HG02970 (cell line): ENCODE measurements around the gene CCS.
"Not testable (repeated sequence)": the region's sequence is repeated elsewhere in the genome, so short reads cannot be mapped to it uniquely, and the experiment has no call there.

Experiments used
- ATAC-seq: cut with Tn5 transposase; IDR thresholded peaks from one replicate; pipeline ENCODE4 v1.9.1; 2021; ENCODE audit warnings: mild to moderate bottlenecking, moderate library complexity, moderate number of reproducible peaks; ENCODE audit not compliant: unreplicated experiment, low FRiP score

The CCS gene

DNA sequence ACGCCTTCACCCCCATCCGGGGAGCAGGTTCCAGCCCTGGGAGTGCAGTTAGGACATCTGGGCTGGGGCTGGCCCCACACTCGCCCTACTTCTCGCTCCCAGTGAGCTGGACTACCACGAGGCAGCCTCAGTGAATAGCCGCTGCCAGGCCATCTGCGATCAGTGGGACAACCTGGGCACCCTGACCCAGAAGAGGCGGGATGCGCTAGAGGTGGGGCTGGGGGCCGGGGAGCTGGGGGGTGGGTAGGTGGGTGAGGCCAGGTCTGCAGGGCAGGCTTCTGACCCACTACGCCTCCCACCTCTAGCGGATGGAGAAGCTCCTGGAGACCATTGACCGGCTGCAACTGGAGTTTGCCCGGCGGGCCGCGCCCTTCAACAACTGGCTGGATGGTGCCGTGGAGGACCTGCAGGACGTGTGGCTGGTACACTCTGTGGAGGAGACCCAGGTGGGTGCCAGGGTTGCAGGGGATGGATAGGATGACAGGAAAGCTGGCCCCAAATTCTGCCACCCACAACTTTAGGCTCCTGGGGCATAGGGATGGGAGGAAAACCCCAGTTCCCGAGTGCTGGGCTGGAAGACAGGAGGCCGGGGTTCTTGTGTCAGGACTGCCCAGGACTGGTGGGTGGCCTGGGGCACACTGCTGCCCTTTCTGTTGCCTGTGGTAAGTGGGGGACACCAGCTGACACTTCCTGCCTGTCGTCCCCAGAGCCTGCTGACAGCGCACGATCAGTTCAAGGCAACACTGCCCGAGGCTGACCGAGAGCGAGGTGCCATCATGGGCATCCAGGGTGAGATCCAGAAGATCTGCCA is 32.9 kb upstream of the CCS start:
- no peak for ATAC-seq

DNA sequence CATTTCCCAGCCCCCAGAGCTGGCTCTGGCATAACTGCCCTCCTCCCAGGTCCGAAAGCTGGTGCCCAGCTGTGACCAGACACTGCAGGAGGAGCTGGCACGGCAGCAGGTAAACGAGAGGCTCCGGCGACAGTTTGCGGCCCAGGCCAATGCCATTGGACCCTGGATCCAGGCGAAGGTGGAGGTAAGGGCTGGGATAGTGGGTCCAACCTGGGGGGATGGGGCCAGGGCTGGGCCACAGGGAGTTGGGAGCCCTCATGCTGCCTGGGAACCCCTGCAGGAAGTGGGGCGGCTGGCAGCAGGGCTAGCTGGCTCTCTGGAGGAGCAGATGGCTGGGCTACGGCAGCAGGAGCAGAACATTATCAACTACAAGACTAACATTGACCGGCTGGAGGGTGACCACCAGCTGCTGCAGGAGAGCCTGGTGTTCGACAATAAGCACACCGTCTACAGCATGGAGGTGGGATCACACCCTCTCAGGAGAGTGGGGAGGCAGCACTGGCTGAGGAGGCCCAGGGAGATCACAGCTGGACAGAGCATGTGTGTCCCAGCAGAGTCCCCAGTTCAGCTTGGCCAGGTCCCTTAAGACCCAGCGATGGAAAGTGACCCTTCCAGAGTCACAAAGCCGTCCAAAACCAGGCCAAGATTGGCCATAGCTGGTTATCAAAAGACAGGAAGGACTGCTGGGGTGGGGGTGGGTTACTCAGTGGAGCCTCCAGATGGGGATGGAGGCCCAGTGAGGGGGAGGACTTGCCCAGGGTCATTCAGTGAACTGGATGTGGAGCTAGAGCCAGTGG is 31.6 kb upstream of the CCS start:
- ATAC-seq = no peak

DNA sequence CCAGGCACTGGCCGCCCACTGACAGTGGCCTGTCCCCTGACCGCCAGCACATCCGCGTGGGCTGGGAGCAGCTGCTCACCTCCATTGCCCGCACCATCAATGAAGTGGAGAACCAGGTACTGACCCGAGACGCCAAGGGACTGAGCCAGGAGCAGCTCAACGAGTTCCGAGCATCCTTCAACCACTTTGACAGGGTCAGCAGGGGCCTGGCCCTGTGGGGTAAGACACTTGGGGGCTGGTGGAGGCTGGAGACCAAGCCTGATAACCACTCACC is 31.1 kb upstream of the CCS start:
- no peak for ATAC-seq

DNA sequence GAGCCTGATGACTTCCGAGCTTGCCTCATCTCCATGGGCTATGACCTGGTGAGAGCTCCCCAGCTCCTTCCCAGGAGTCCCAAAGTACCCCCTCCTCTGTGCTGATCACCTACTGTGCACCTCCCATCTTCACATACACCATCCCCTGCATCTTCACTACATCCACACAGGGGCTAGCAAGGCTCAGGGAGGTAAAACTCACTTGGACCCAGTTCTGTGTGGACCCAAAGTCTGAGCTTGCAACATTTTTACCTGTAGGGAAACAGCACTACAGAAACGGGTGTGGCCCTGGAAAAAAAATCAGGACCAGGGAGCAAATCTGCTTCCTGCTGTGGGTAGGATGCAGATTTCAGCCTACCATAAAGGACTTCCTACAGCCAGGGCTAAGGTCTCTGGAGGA is 30.7 kb upstream of the CCS start:
- ATAC-seq = no peak

DNA sequence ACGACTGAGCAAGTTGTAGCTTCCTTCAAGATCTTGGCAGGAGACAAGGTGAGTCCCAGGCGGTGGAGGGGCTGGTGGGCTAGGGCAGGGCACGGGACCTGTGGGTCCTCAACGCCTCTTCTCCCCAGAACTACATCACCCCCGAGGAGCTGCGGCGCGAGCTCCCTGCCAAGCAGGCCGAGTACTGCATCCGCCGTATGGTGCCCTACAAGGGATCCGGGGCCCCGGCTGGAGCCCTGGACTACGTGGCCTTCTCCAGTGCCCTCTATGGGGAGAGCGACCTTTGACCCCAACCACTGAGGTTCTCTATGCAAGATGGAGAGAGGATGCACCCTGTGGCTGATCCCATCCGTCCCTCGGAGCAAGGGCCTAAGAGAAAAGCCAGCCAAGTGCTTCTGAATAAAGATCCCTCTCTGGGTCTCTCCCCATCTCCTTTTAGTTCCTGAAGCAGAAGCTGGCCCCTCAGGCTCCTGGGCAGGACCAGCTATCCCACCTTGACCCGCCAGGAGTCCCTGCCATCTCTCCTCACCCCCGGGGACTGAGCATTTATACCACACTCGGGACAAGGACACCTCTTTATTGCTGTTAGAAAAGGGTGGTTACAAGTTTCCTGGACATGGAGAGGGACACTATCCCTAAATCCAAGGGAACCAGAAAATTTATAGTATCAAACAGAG is 29.9 kb upstream of the CCS start:
- no peak for ATAC-seq

DNA sequence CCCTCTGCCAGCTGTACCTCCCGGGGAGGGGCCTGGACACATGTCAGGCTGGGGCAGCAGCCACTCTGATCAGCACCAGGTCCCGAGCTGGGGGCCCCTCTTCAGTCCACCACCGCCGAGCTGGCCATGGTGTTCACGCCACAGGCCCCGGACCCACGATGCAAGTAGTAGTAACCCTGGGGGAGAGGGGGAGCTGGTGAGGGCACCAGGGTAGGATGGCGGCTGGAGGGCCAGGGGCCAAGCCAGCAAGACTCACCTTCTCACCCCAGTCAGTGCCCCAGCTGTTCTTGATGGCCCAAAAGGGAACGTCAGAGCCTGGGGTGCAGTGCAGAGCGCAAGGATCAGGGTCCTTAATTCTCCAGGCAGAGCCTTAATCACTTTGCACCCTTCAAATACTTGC is 29.2 kb upstream of the CCS start:
- no peak for ATAC-seq

DNA sequence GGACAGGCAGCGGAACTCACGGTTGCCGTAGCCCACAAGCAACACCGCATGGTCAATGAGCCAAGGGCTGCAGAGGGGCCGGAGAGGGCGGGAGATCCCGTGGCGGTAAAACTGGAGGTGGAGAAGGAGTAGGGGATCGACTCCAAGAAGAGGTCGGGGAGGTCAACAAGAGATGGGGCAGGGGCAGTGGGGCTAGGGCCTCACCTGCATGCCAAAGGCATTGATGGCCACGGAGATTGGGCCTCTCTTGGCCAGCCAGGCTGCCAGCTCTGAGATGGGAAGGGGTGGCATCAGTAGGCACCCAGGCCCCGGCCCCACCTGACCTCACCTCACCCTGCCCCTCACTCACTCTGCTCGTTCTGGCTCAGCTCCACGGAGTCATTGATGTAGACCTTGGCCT is 28.4 kb upstream of the CCS start:
- ATAC-seq = no peak

DNA sequence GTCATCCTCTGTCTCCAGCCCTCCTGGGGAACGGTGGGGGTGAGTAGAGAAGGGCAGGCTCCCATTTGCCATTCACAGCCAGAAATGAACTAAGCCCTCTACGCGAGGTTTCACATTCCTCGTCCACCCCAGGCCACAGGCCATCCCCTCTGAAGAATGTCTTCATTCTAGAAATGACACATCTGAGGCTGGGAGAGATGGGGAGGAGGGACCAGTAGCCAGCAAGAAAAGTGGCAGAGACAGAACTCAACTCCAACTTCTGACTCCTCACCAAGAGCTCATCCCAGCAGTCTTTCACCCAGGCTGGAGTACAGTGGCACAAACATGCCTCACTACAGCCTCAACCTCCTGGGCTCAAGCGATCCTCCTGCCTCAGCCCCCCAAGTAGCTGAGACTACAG is 28.0 kb upstream of the CCS start:
- no peak for ATAC-seq

DNA sequence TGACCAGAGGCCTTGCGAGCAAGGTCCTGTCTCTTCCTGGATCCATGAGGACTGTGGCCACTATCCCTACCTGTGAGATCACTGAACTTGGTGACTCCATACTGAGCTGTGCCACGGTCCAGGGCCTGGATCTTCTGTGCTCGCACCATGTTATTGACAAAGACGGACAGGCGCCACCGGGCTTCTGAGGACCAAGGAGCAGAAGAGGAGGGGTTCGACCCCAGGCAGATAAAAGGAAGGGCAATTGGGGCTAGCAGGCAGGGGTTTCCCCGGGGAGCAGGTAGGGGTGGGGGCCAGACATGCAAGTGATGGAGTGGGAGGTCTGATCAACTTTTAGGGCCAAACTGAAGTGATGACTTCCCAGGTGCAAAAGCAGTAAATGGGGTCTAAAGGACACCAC is 26.8 kb upstream of the CCS start:
- no peak for ATAC-seq

DNA sequence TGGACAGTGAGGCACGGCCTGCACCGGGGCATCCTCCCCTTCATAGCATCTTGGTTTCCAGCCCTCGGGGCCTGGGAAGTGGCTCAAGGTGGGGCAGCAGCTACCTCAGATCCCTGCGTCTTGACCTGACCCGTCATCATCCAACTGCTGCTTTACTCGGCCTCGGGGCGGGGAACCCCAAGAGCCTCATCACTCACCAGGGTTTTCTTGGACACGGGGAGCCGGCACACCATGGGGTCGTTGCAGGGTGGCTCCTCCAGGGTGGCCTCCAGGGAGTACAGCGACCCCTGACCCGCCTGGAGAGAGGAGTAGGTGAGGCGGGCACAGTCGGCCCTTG is 25.2 kb upstream of the CCS start:
- ATAC-seq = no peak

DNA sequence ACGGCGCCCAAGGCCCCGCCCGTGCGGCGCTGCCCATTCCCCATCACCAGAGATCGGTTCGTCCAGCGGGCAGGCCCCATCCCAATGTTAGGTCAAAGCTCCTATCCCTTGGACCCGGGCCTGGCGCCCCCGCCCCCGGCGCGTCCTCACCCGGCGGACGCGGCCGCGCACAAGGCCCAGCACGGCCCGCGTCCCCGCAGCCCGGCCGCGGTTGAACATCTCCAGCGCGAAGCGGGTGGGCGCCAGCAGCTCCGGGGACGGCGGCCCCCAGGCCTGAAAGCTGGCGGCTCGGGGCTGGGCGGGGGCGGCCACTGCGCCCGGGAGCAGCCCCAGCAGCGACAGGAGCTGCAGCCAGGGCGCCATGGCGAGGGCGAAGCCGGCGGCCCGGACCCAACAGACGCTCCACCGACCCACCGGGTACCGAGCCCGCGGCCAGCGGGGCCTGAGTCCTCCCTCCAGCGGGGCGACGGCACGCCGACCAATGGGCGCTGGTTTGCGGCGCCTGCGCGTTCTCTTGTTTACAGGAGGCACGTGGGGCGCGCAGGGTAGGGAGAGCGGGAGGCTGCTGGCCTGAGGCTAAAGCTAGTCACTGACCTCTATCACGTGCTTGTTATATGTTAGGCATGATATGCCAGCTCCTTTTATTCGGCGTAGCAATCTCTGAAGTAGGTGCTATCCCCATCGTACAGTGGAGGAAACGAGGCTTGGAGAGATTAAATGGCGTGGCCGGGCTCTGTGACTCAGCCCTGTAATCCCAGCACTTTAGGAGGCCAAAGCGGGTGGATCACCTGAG is 24.7 kb upstream of the CCS start, which contains the start of gene CTSF:
Gene CTSF (minus strand): TSS at position 483 of the 793 bp plus-strand sequence. CDS start 120 bp downstream, at position 363.
- no peak for ATAC-seq

DNA sequence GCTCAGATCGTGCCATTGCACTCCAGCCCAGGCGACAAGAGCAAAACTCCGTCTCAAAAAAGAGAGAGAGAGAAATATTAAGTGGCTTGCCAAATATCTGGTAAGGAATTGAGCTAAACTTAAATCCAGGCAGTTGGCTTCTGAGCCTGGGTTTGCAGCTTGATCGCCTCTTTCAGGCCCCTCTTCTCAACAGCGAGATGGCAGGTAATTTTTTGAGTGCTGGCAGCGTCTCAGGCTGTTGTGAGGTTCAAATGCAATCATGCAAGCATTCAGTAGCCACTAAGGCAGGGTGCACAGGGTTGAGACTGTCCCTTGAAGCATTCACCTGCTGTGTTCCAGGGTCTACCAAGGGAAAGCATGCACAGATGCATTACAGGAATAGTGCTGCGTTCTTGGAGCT is 23.9 kb upstream of the CCS start:
- ATAC-seq = no peak

DNA sequence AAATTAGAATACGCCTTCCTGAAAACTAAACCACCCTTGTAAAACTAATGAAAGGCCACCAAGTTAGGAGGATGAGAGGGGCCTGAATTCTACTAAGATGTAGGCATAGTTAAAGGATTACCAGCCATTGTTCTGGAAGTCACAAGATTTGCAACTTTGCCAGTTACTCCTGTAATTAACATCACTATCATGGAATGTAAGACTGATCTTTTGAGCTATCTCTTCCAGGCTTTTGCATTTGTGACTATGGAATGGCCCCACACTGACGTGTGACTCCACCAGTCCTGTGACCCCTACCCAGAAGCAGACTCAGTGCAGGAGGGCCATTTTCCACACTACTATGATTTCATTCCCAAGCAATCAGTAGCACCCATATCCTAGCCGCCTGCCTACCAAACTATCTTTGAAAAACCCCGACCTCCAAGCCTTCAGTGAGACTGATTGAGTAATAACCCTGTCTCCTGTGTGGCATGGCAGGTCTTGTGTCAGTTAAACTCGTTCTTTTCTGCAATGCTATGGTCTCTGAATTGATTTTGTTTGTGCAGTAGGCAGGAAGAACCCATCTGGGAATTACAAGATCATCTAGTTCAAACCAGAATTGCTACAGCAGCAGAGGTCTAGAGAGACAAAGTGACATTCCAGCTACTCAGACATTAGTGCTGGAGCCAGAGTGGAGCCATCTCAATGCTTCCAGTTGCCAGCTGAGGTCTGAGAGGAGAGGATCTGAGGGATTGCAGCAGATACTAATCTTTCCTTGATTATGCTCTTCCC is 22.7 kb upstream of the CCS start:
- no peak for ATAC-seq

DNA sequence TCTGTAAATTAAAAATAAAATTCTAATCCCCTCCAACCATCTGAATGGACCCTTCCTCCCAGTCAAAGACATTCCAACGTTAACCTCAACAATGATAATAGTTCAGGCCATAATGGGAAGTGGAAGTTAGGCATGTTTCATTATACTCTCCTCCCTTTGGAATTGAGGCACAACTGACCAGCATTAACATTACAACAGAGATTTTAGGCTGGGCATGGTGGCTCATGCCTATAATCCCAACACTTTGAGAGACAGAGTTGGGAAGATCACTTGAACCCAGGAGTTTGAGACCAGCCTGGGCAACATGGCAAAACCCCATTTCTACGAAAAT is 22.2 kb upstream of the CCS start:
- ATAC-seq = no peak

DNA sequence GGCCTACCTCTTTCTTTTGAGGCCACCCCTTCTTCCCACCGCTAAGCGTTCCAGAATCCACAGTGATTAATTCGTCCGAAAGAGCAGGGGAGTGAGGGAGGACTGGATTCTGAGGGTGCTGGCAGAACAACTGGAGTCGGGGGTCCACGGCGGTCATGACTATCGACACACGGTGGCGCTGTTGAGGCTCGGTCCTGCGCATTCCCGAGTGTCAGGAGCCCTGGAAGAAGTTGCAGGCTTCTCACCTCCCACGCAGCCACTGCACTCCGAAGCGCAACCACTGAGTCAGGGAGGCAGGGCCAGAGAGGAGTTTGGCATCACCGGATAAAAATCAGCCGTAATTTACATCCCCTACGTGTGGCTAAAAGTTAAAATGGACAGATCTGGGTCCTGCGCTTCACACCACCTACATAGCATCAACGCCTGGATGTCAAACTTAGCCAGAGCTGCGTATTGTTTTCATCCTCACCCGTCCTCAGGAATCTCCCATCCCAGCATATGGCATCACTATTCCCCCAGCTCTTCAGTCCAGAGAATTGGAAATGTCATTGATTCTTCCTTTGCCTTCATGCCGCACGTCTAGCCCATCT is 13.9 kb upstream of the CCS start:
- ATAC-seq = no peak

DNA sequence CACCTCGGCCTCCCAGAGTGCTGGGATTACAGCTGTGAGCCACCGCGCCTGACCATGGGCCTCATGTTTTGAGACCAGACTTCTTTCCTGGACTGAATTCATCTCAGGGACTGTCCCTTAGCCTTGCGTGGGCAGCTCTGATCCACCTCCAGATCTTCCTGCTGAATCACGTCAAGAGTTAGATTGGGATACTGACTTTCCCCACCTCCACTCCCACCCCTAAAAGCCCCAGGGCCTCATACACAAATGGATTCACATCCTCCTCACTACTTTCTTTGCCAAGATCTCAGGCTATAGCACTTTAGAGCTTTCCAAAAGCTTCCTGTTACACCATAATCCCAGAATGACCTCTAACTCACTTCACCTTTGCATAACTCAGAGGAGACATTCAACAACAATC is 12.2 kb upstream of the CCS start:
- ATAC-seq = no peak

DNA sequence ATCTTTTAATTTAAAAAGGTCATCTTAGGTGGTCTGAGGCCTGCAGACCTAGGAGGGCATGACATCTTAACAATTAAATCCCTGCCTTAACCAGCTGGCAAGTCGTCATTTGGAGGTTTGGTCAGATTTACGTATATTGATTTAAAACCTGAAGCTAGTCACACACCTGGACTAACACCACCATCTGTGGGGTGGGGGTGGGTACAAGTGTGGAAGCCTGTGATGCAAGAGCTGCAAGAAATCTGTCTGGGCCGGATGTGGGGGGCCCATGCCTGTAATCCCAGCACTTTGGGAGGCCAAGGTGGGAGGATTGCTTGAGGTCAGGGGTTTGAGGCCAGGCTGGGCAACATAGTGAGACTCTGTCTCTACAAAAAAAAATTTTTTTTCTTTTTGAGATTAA is 11.7 kb upstream of the CCS start:
- no peak for ATAC-seq

DNA sequence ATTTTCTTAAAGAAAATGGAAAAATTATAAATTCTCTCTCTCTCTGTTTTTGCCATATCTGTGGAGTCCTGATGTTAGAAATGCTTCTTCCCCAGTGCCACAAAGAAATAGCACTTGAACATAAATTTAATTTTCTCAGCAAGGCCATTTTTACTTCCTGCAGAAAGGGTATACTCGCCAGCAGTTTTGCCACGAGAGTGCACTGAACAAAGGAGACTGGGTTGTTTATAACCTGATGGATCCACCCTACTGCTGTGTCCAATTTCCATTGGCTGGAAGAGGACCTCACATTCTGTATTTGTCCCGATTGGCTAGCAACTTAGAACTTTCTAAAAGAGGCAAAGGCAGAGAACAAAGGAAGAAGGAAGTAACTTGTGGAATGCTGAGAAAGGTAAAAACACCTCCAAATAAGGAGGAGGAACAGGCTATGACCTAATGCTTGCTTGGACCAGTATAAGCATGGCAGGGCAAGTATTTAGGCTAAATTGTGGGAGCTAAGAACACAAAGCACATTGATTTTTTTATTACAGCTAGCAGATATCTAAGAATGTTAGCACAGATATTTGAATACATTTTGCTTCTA is 10.3 kb upstream of the CCS start:
- not testable (repeated sequence) for ATAC-seq

DNA sequence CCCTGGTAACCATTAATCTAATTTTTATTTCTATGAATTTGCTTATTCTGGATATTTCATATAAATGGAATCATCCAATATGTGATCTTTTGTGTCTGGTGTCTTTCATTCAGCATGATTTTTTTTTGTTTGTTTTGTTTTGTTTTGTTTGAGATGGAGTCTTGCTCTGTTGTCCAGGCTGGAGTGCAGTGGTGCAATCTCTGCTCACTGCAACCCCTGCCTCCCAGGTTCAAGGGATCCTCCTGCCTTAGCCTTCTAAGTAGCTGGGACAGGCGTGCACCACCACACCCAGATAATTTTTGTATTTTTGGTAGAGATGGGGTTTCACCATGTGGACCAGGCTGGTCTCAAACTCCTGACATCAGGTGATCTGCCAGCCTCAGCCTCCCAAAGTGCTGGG is 7.5 kb upstream of the CCS start:
- ATAC-seq = not testable (repeated sequence)

DNA sequence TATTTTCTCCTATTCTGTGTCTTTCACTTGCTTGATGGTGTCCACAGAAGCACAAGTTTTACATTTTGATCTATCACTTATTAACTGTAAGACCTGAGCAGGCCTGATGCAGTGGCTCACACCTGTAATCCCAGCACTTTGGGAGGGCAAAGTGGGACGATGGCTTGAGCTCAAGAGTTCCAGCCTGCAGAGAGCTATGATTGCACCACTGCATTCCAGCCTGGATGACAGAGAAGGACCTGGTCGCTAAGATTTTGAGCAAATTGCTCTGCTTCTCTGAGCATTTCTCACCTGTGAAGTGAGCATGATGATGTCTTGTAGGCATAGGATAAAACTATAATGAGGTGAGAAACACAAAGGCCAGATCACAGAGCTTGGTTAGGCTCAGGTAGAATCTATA is 6.8 kb upstream of the CCS start:
- ATAC-seq = no peak
